Stomach (tissue), 4 donors: Measurements from ENCODE around the gene PLAGL2.

ENCODE experiments used
- POLR2A ChIP-seq, 4 donors: fragments of 450-650 bp; IDR thresholded peaks; one replicate each; pipeline ENCODE4 v1.6.1; 2016; ENCODE audit warnings: antibody characterized with exemption in 4 of 4, control low read depth in 2 of 4, mild to moderate bottlenecking in 1 of 4, moderate library complexity in 1 of 4
- POLR2AphosphoS5 ChIP-seq, 3 donors: sonication (generic); formaldehyde crosslinking; IDR thresholded peaks; one replicate each; pipeline ENCODE4 v1.6.1; 2016; ENCODE audit warnings: antibody characterized with exemption in 3 of 3
- TF ChIP-seq, protein P1 (sequence below), 7 experiments: fragments of 450-650 bp in 4 of 7; fragments of 200-600 bp in 3 of 7; sonication (generic) in 3 of 7; IDR thresholded peaks; one replicate each; pipeline ENCODE4 v1.5.1; 2016 to 2019; ENCODE audit warnings: antibody characterized with exemption in 7 of 7, control low read depth in 2 of 7, mild to moderate bottlenecking in 1 of 7

DNA sequence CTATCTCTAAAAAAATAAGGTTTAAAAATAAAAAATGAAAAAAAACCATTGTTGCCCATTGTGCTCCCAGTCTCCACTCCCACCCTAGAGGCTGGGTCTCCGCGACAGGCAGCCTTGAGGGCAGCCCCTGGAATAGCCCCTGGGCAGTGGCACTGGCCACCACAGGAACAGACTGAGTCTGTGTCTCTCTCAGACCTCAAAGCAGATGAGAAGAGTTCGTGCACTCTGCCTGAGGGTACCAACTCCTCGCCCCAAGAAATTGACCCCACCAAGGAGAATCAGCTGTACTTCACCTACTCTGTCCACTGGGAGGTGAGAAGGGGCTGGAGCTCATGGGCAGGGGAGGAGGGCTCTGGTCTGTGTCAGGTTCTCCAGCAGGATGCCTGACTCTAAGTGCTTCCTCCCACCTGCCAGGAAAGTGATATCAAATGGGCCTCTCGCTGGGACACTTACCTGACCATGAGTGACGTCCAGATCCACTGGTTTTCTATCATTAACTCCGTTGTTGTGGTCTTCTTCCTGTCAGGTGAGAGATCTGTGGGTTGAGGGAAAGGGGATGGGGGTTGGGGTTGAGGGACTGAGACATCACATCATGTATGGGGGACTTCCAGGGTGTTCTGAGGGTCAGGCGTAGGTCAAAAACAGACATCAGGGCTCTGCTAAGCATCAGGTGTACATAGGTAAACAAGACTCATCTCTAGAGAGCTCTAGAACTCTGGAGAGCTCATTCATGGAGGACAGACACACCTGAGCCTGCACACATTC is 62.5 kb downstream of the PLAGL2 start:
- TF ChIP-seq, protein P1, sequence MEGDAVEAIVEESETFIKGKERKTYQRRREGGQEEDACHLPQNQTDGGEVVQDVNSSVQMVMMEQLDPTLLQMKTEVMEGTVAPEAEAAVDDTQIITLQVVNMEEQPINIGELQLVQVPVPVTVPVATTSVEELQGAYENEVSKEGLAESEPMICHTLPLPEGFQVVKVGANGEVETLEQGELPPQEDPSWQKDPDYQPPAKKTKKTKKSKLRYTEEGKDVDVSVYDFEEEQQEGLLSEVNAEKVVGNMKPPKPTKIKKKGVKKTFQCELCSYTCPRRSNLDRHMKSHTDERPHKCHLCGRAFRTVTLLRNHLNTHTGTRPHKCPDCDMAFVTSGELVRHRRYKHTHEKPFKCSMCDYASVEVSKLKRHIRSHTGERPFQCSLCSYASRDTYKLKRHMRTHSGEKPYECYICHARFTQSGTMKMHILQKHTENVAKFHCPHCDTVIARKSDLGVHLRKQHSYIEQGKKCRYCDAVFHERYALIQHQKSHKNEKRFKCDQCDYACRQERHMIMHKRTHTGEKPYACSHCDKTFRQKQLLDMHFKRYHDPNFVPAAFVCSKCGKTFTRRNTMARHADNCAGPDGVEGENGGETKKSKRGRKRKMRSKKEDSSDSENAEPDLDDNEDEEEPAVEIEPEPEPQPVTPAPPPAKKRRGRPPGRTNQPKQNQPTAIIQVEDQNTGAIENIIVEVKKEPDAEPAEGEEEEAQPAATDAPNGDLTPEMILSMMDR (IDR thresholded peaks at IDR 0.05) = no peak
- TF ChIP-seq POLR2A (IDR thresholded peaks at IDR 0.05) = no peak
- TF ChIP-seq POLR2AphosphoS5 (IDR thresholded peaks at IDR 0.05) = no peak
